Endothelial cell of umbilical vein (primary cell): Measurements from ENCODE around the gene KCNH1. TPM values are rescaled to one million over a fixed set of nuclear protein-coding genes. Genes with fewer than 3 reads are reported as not detected.

Experiments
- BruUV-seq: library from RNA; stranded (reverse); fragments of 400-500 nt; replicated peaks from 2 replicates; lab custom pipeline; 2021; lab: Mats Ljungman, UMichigan
- CTCF ChIA-PET: fragments of 300-600, 350-600 bp; sonication (Branson Sonifier 250); formaldehyde crosslinking; loops from one replicate; lab custom pipeline; 2021; ENCODE audit warnings: antibody characterized with exemption, inconsistent platforms; lab: Charles Lee
- POLR2A ChIA-PET: fragments of 300-600, 350-600 bp; sonication (Branson Sonifier 250); formaldehyde crosslinking; loops from one replicate; lab custom pipeline; 2021; ENCODE audit warnings: antibody characterized with exemption, inconsistent platforms; lab: Charles Lee
- DNase-seq: peaks from one replicate; pipeline ENCODE4 v3.0.0-alpha.2; 2011; ENCODE audit warnings: low read depth, low spot score
- FAIRE-seq: peaks from 2 replicates; lab custom pipeline; 2011; peaks lifted over from hg19 to GRCh38; lab: Jason Lieb, UNC
- H2AFZ ChIP-seq: 2 replicates; pipeline ENCODE4 v1.6.0; 2012; ENCODE audit warnings: low read depth, low read length, control low read depth, inconsistent platforms
- H3K27ac ChIP-seq: 2 replicates; pipeline ENCODE4 v1.5.1; 2011; ENCODE audit warnings: low read depth, mild to moderate bottlenecking, control low read depth, low read length, moderate library complexity; ENCODE audit not compliant: insufficient read depth
- H3K27me3 ChIP-seq, 2 experiments: 2 replicates each; pipeline versions ENCODE4 v1.6.0 to v1.6.1; 2011; ENCODE audit warnings: low read length in 2 of 2, mixed read lengths in 1 of 2; ENCODE audit not compliant: control insufficient read depth in 2 of 2, insufficient read depth in 2 of 2
- H3K36me3 ChIP-seq, 2 experiments: 2 replicates in 1 of 2; 3 replicates in 1 of 2; pipeline ENCODE4 v1.5.1; 2011; ENCODE audit warnings: low read length in 2 of 2, mild to moderate bottlenecking in 1 of 2, moderate library complexity in 1 of 2; ENCODE audit not compliant: control insufficient read depth in 2 of 2, insufficient read depth in 2 of 2; ENCODE audit errors: extremely low read depth in 1 of 2
- H3K4me1 ChIP-seq: 3 replicates; pipeline ENCODE4 v1.5.1; 2011; ENCODE audit warnings: mild to moderate bottlenecking, low read length; ENCODE audit not compliant: control insufficient read depth, insufficient read depth; ENCODE audit errors: extremely low read depth
- H3K4me2 ChIP-seq: 2 replicates; pipeline ENCODE4 v1.6.1; 2011; ENCODE audit warnings: low read length, control low read depth, mixed read lengths; ENCODE audit not compliant: insufficient read depth
- H3K4me3 ChIP-seq, 3 experiments: fragments of 200-600 bp in 1 of 3; sonication (generic), shearing (Covaris generic) in 1 of 3; replicated peaks in 1 of 3; 2 replicates each; pipeline ENCODE4 v1.5.1; 2011 to 2016; ENCODE audit warnings: control low read depth in 3 of 3, low read length in 3 of 3, mild to moderate bottlenecking in 2 of 3, inconsistent platforms in 1 of 3, low read depth in 1 of 3, moderate library complexity in 1 of 3; ENCODE audit not compliant: insufficient read depth in 1 of 3
- H3K79me2 ChIP-seq: 2 replicates; pipeline ENCODE4 v1.6.0; 2012; ENCODE audit warnings: low read length, inconsistent platforms; ENCODE audit not compliant: control insufficient read depth, insufficient read depth
- H3K9ac ChIP-seq: replicated peaks from 2 replicates; pipeline ENCODE3; 2011; ENCODE audit warnings: low read length, control low read depth; ENCODE audit not compliant: insufficient read depth; ENCODE audit errors: extremely low read depth
- H3K9me1 ChIP-seq: replicated peaks from 3 replicates; pipeline ENCODE4 v1.6.0; 2011; ENCODE audit warnings: mild to moderate bottlenecking, low read length; ENCODE audit not compliant: control insufficient read depth, insufficient read depth; ENCODE audit errors: extremely low read depth
- H3K9me3 ChIP-seq: replicated peaks from 2 replicates; pipeline ENCODE4 v1.5.1; 2012; ENCODE audit warnings: low read length, inconsistent platforms; ENCODE audit not compliant: control insufficient read depth, insufficient read depth
- H4K20me1 ChIP-seq: replicated peaks from 2 replicates; pipeline ENCODE3; 2011; ENCODE audit warnings: mild to moderate bottlenecking, low read length; ENCODE audit not compliant: control insufficient read depth, insufficient read depth; ENCODE audit errors: extremely low read depth
- EZH2 ChIP-seq: IDR thresholded peaks from 2 replicates; pipeline ENCODE4 v1.6.1; 2012; ENCODE audit warnings: borderline replicate concordance, low read depth, mild to moderate bottlenecking, moderate library complexity, low read length, inconsistent platforms; ENCODE audit not compliant: severe bottlenecking
- FOS ChIP-seq: IDR thresholded peaks from 2 replicates; pipeline ENCODE4 v1.6.1; 2011; ENCODE audit warnings: mild to moderate bottlenecking, low read length, moderate library complexity, borderline replicate concordance; ENCODE audit not compliant: insufficient read depth
- GATA2 ChIP-seq: IDR thresholded peaks from 2 replicates; pipeline ENCODE4 v1.7.0; 2011; ENCODE audit warnings: low read depth, mild to moderate bottlenecking, moderate library complexity, mixed read lengths, low read length; ENCODE audit not compliant: insufficient read length, insufficient read depth
- JUN ChIP-seq: IDR thresholded peaks from 2 replicates; pipeline ENCODE4 v1.6.1; 2011; ENCODE audit warnings: borderline replicate concordance, low read depth; ENCODE audit not compliant: insufficient read length, insufficient read depth
- MYC ChIP-seq: IDR thresholded peaks from one replicate; pipeline ENCODE4 v1.6.1; 2011; ENCODE audit warnings: mild to moderate bottlenecking, low read depth, low read length
- POLR2A ChIP-seq: IDR thresholded peaks from 2 replicates; pipeline ENCODE4 v1.6.1; 2012; ENCODE audit warnings: low read depth, mild to moderate bottlenecking, control low read depth, low read length
- POLR2AphosphoS5 ChIP-seq: IDR thresholded peaks from 2 replicates; pipeline ENCODE4 v1.6.1; 2012; ENCODE audit warnings: low read depth, mild to moderate bottlenecking, control low read depth, low read length, moderate library complexity; ENCODE audit not compliant: insufficient read depth
- dilution Hi-C: fragments of 300-500 bp; cut with MboI; formaldehyde crosslinking; loops from one replicate; pipeline ENCODE4 v1.15.0; 2019; ENCODE audit warnings: low sequenced_read_pairs; ENCODE audit not compliant: extremely low pct_ligation_motif_present
- intact Hi-C: fragments of 100-400 bp; cut with micrococcal nuclease; formaldehyde crosslinking; loops from one replicate; pipeline ENCODE4 v1.10.0; 2022
- polyA plus RNA-seq, 4 experiments: library from polyadenylated mRNA; depleted of rRNA in 3 of 4; stranded (reverse) in 3 of 4; unstranded in 1 of 4; fragments of >200 nt; gene quantifications; 2 replicates each; pipeline versions ENCODE4 v1.2.1 to v1.2.3, GENCODE V29; 2011 to 2012; ENCODE audit warnings: missing spikeins in 1 of 4
- total RNA-seq: library from RNA; stranded (reverse); gene quantifications from 2 replicates; pipeline ENCODE4 v1.2.3, GENCODE V29; 2021
- TF ChIP-seq, protein P1 (sequence below): IDR thresholded peaks from 2 replicates; pipeline ENCODE4 v1.6.1; 2011; ENCODE audit not compliant: insufficient read depth, insufficient read length
- TF ChIP-seq, protein P2 (sequence below), 2 donors: IDR thresholded peaks; 1 replicate in 1 of 2; 2 replicates in 1 of 2; pipeline ENCODE4 v1.5.1; 2011; ENCODE audit warnings: low read length in 2 of 2, mild to moderate bottlenecking in 2 of 2, moderate library complexity in 2 of 2, control low read depth in 1 of 2, inconsistent platforms in 1 of 2, low read depth in 1 of 2; ENCODE audit not compliant: insufficient read depth in 1 of 2; ENCODE audit errors: extremely low read depth in 1 of 2

Gene KCNH1
- total and polyA plus RNA-seq, 2 donors (not counting 3 experiments of a cell fraction or from before 2014, with no cell fraction given), result not detected

DNA sequence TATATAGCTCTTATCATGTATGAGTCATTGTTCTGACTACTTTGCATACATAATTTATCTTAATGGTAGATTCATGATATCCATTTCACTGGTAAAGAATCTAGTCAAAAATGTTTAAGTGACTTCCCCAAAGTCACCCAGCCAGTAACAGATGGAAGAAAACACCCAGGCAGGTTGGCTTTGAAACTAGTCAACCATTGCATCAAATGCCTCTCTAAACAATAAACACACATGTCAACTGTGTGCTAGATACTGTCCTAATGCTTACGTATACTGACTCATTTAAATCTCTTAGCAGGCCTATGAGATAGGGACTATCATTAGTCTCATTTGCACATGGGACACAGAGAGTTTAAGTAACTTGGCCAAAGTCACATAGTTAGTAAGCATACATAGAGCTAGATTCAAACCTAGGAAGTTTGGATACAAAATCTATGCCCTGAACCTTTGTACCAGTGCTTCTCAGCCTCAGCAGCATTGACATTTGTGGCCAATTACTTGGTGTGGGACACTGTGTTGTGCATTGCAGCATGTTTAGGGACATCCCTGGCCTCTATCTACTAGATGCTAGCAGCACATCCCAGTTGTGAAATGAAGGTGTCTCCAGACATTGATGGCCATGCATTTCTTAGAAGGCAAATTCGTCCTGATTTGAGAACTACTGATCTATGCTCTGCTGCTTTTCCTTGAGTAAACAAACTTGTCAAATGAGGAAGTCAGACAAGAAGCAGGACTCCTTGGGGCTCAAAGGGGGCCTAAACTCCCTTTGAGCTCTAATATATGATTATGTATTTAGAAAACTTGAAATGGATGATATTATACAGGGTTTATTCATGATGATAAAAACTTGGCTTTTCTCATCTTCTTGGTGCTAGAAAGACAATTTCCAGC lies 316.3 kb downstream of the KCNH1 start:
- ChIA-PET POLR2A (no interaction called here), CTCF (no interaction called here)
- H3K27ac ChIP-seq, result no peak overlapping the region
- intact Hi-C loops (no loop called here), dilution Hi-C loops (no loop called here)
- BruUV-seq, result no TSS peak
- no peaks in the 10 kb centered on the region for H3K4me1 ChIP-seq
- no peaks in the 10 kb centered on the region for H4K20me1 ChIP-seq
- no peak overlapping the region for H3K4me3 ChIP-seq
- DNase-seq (no peak), FAIRE-seq (no peak)
- H2AFZ ChIP-seq, result no peak overlapping the region
- H3K4me2 ChIP-seq, result no peak overlapping the region
- no peaks in the 10 kb centered on the region for H3K36me3 ChIP-seq
- H3K9me1 ChIP-seq, result no peaks in the 10 kb centered on the region
- no peaks in the 10 kb centered on the region for H3K9me3 ChIP-seq
- H3K79me2 ChIP-seq, result no peaks in the 10 kb centered on the region
- no peak overlapping the region for H3K9ac ChIP-seq
- TF ChIP-seq GATA2, result no peak
- TF ChIP-seq, protein P1, sequence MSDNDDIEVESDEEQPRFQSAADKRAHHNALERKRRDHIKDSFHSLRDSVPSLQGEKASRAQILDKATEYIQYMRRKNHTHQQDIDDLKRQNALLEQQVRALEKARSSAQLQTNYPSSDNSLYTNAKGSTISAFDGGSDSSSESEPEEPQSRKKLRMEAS, result no peak
- TF ChIP-seq FOS, result no peak
- TF ChIP-seq MYC, result no peak
- no peak for TF ChIP-seq POLR2A
- no peak for TF ChIP-seq EZH2
- no peak for TF ChIP-seq POLR2AphosphoS5
- no peak for TF ChIP-seq JUN
- TF ChIP-seq, protein P2, sequence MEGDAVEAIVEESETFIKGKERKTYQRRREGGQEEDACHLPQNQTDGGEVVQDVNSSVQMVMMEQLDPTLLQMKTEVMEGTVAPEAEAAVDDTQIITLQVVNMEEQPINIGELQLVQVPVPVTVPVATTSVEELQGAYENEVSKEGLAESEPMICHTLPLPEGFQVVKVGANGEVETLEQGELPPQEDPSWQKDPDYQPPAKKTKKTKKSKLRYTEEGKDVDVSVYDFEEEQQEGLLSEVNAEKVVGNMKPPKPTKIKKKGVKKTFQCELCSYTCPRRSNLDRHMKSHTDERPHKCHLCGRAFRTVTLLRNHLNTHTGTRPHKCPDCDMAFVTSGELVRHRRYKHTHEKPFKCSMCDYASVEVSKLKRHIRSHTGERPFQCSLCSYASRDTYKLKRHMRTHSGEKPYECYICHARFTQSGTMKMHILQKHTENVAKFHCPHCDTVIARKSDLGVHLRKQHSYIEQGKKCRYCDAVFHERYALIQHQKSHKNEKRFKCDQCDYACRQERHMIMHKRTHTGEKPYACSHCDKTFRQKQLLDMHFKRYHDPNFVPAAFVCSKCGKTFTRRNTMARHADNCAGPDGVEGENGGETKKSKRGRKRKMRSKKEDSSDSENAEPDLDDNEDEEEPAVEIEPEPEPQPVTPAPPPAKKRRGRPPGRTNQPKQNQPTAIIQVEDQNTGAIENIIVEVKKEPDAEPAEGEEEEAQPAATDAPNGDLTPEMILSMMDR (IDR thresholded peaks at IDR 0.05; ENCODE audit: extremely low read depth in 1 of 2, insufficient read depth in 1 of 2, low read depth in 1 of 2, low read length in 2 of 2), result no peak
- no peaks in the 10 kb centered on the region for H3K27me3 ChIP-seq
